ENCODE data around the gene NAA15.
A peak's percentile ranks its signal among the peaks of the same experiment; 100 is the strongest.

NAA15 gene

DNA sequence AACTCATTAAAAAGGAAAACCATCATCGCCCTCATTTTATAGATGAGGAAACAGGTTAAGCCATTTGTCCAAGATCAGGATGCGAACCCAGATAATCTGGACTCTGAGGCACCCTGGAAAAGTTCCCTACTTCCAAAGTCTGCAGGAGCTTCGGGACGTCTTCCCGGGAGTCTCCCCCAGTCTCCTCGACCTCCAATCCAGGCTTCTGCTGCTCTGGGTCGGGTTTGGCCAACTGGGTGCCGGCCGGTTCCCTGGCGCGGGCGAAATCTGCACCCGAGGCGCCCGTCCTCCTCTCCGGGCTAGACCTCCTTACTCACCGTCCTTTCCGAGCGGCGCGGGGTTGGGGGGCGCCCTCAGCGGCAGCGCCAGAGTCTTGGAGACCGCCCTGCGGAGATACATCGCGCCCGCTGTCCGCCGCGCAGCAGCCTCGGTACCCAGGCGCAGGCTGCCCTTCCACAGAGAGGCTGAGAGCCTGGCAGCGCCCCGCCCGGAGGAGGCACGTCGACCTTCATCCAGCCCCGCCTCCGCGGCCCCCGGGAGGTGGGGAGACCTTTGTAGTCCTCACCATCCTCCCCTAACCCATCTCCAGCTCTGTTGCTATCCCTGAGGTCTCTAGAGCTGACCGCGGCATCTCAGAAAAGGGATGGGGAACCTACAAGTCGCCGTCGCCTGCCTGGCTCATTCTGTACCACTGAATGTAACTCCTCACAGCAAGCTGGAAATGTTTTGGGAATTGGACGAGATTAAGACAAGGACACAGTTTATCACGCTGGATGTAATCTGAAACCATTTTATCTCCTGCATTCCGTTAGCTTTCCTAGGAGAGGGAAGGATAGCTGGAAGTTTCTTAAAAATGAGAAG lies 21.3 kb upstream of the NAA15 start, which contains the start of gene MGARP:
Gene MGARP (minus strand): TSS at position 466 of the 861 bp plus-strand sequence. CDS start 67 bp downstream, at position 399.
- peaks cover 18% of the 10 kb centered on the region for H3K4me1 Mint-ChIP-seq
- H3K9me3 Mint-ChIP-seq = no peaks in the 10 kb centered on the region
- no peaks in the 10 kb centered on the region for H3K36me3 Mint-ChIP-seq
- ATAC-seq = peak; percentile 86
- no peak within 1 kb of the TSS for H3K27ac Mint-ChIP-seq
- H3K4me3 Mint-ChIP-seq = peak within 1 kb of the TSS; percentile 74
- DNase-seq (ENCODE audit: low spot score in 2 of 2) = peak in 1 of 2 donors; percentile 8

DNA sequence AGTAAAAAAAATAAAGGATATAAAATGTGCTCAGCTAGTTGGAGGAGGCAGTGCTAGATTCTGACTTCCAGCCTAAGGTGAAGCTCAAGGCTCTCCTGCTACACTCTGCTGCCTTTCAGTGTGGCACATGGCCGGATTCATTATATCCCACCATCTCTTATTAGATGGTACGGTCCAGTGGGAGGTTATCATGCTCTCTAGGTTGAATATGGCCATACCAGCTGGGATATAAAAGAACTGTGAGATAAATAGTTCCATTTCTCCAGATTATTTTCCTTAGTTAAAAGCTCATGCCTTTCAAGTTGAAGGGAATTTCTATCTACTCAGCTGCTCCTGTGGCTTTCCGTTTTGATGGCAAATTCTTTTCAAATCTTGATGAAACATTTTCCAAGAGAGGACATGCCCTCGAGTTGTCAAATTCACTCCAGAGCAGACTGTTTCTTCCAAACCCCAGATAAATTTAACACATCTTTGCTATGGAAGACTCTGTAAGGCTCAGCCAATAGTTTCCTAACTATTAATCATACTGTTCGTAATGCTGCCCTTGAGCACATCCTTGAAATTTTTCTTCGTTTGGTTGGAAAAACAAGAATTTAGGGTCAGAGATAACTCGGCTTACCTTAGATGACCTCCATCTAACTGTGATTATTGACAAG lies 19.1 kb upstream of the NAA15 start:
- Mint-ChIP-seq H3K4me1 (peaks cover 18% of the 10 kb centered on the region), H3K4me3 (no peak overlapping the region), H3K9me3 (no peaks in the 10 kb centered on the region), H3K27ac (no peak overlapping the region), H3K36me3 (no peaks in the 10 kb centered on the region)
- ATAC-seq (no peak), DNase-seq (ENCODE audit: low spot score in 2 of 2) (no peak)

DNA sequence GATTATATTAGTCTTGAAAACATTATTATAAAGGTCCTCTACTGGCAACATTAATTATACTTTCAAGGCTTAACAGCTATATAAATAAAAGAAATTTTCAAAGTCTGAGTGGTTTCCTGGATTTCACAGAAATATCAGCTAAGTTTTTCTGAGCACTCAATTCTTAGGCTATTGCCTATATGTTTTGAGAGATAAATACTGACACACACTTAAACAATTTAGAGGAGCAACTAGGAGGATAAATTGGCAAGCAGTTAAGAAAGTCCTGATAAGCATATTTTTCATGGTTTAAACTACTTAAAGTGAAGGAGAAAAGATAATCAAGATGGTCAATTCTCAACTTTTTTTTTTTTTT lies 18.6 kb upstream of the NAA15 start:
- no peaks in the 10 kb centered on the region for H3K9me3 Mint-ChIP-seq
- DNase-seq (ENCODE audit: low spot score in 2 of 2) (no peak), ATAC-seq (no peak)
- H3K4me1 Mint-ChIP-seq = peaks cover 18% of the 10 kb centered on the region
- no peak overlapping the region for H3K27ac Mint-ChIP-seq
- H3K36me3 Mint-ChIP-seq = peaks cover 4% of the 10 kb centered on the region
- H3K4me3 Mint-ChIP-seq = no peak overlapping the region

DNA sequence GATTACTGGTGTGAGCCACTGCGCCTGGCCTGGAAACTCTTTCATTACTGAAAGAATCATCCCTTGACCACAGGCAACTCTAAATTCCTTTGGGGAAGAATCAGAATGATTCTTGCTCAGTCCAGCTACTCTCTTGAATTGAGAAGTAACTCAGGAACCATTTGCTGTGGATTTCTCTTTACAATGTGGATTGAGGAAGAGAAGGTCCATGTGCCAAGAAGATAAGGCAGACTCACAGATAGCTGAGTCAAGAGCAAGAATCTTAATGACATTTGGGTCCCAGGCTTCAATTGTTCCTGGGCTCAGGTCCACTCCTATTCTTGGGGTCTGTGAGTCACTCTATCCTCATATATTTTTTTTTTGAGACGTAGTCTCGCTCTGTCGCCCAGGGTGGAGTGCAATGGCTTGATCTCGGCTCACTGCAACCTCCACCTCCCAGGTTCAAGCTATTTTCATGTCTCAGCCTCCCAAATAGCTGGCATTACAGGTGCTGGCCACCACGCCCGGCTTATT lies 15.1 kb upstream of the NAA15 start:
- Mint-ChIP-seq H3K9me3 (no peaks in the 10 kb centered on the region), H3K27ac (no peak overlapping the region), H3K4me3 (no peak overlapping the region), H3K36me3 (peaks cover 40% of the 10 kb centered on the region), H3K4me1 (no peaks in the 10 kb centered on the region)
- no peak for ATAC-seq
- DNase-seq (ENCODE audit: low spot score in 2 of 2) = no peak

DNA sequence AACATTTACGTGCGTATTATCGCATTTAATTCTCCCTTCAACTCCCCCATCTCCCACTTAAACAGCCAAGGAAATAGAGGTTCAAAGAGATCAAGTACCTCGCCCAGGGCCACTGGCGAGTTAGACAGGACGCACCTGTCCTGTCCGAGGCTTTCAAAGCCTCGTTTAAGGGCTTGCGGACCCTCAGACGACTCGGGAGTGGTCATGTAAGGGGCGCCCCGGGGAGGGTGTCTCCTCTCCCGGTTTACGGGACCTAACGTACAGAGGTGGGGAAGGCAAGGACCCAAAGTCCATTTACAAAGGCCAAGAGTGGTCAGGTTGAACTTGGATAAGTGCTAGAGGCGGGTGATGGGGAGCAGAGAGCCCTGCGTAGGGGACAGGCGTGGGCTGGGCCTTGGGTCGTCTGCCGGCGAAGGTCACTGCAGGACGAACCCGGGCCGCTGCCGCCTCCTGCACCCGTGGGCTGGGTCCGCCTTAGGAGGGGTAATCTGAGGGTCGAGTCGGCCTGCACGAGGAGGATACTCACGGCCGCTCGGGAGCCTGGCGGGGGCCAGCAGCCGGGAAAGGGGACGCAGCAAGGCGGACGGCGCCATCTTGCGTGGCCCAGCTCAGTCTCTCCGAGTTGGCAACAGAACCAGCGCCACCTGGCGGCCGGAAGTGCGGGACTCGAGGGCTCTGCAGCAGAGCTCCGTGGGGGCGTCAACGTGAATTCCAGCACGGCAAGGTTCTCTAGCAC lies 5.9 kb upstream of the NAA15 start:
- peaks cover 56% of the 10 kb centered on the region for H3K36me3 Mint-ChIP-seq
- H3K4me3 Mint-ChIP-seq = peak overlapping the region; percentile 96
- ATAC-seq (peak; percentile 96), DNase-seq (ENCODE audit: low spot score in 2 of 2) (peak; percentile 98 to 100)
- no peaks in the 10 kb centered on the region for H3K9me3 Mint-ChIP-seq
- peak overlapping the region; percentile 98 for H3K27ac Mint-ChIP-seq
- peaks cover 28% of the 10 kb centered on the region for H3K4me1 Mint-ChIP-seq

DNA sequence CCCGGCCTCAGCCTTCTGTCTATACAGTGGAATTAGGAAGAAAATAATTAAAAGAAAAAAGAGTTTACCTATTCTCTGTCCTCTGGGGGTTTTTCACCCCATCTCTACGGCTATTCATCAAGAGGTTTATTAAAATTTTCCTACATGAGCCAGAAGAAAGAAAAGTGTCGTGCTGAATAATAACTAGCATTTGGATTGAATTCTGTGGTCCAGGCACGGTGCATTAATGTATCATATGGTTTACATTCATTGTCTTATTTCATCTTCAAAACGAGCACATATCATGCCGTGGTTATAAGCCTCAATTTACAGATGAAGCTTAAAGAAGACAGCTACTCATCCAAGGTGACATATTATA lies 5.4 kb upstream of the NAA15 start:
- peak overlapping the region; percentile 96 for H3K4me3 Mint-ChIP-seq
- H3K4me1 Mint-ChIP-seq = peaks cover 34% of the 10 kb centered on the region
- peak overlapping the region; percentile 98 for H3K27ac Mint-ChIP-seq
- peaks cover 50% of the 10 kb centered on the region for H3K36me3 Mint-ChIP-seq
- DNase-seq (ENCODE audit: low spot score in 2 of 2) (no peak), ATAC-seq (peak; percentile 39)
- no peaks in the 10 kb centered on the region for H3K9me3 Mint-ChIP-seq

DNA sequence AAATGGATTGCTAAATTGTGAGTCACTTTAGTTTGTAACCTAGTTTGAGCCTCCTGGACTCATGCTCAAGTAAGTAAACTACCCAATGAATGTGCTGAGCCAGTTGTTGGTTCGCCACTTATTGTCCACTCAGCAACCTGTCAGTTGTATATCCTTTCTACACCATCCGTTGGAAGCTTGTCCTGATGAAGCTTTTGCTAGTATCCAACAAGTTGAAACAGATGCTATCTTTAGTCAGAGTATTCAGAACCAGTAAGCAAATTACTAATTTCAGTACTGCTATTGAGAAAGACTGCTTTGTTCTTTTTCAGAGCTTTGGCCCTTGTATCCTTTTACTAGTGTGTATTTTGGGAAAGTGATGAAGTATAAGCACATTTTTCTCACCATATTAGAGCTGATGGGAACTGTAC lies 4.3 kb upstream of the NAA15 start:
- no peak for ATAC-seq
- no peak for DNase-seq (ENCODE audit: low spot score in 2 of 2)
- H3K9me3 Mint-ChIP-seq = no peaks in the 10 kb centered on the region
- no peak overlapping the region for H3K4me3 Mint-ChIP-seq
- peaks cover 40% of the 10 kb centered on the region for H3K4me1 Mint-ChIP-seq
- H3K36me3 Mint-ChIP-seq = peaks cover 49% of the 10 kb centered on the region
- H3K27ac Mint-ChIP-seq = no peak overlapping the region

DNA sequence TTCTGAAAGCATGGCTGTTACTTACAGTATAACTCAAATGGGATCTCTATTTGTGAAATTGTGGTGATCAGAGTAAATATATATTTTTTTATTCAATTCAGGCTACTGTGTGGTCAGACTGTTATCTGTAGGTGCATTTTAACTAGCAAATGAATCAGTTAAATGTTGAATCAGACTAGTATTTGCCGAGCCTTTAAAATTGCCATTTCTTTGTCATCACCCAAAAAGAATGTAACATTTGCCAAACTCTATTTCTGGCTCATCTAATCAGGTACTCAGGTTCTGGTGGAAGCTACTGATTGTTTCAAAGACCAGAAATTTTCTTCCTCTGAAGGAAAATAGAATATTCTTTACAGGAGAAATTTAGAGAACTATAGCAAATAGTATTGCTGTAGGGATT lies 1.8 kb upstream of the NAA15 start:
- peaks cover 40% of the 10 kb centered on the region for H3K4me1 Mint-ChIP-seq
- DNase-seq (ENCODE audit: low spot score in 2 of 2) = no peak
- H3K4me3 Mint-ChIP-seq = peak overlapping the region; percentile 100
- H3K9me3 Mint-ChIP-seq = no peaks in the 10 kb centered on the region
- H3K36me3 Mint-ChIP-seq = peaks cover 49% of the 10 kb centered on the region
- ATAC-seq = no peak
- H3K27ac Mint-ChIP-seq = no peak overlapping the region

DNA sequence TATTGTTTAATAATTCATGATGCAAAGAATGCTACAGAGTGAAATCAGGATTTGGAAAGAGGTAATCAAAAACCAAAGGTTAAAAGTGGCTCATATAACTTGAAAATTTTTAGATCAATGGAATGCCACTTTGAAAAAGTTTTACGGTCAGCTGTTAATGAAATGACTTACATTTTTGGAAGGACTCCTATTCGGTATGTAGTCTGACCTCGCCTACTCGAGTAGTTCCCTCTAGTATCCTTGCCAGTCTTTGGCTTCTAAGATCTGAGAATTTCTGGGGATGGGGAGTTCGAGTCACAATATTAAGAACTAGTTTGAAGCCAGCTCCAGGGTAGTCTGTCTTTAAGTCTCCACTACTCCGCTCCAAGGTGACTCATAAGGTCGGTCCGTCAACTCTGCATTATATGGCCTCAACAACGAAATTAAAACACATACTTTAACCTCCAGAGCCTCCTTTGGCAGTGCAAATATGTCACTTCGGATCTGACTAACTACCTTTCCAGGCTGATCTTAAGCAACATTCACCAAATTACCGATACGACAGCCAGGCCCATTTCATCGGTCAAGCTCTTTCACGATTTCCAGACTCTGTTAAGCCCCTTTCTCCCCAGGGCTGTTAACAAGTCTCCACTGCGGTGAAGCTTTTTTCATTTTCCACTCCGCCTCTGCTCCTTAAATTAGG lies 733 bp upstream of the NAA15 start:
- DNase-seq (ENCODE audit: low spot score in 2 of 2) (peak in 1 of 2 donors; percentile 7), ATAC-seq (peak; percentile 55)
- peak overlapping the region; percentile 100 for H3K27ac Mint-ChIP-seq
- peaks cover 49% of the 10 kb centered on the region for H3K36me3 Mint-ChIP-seq
- no peaks in the 10 kb centered on the region for H3K9me3 Mint-ChIP-seq
- H3K4me3 Mint-ChIP-seq = peak overlapping the region; percentile 100
- peaks cover 41% of the 10 kb centered on the region for H3K4me1 Mint-ChIP-seq

DNA sequence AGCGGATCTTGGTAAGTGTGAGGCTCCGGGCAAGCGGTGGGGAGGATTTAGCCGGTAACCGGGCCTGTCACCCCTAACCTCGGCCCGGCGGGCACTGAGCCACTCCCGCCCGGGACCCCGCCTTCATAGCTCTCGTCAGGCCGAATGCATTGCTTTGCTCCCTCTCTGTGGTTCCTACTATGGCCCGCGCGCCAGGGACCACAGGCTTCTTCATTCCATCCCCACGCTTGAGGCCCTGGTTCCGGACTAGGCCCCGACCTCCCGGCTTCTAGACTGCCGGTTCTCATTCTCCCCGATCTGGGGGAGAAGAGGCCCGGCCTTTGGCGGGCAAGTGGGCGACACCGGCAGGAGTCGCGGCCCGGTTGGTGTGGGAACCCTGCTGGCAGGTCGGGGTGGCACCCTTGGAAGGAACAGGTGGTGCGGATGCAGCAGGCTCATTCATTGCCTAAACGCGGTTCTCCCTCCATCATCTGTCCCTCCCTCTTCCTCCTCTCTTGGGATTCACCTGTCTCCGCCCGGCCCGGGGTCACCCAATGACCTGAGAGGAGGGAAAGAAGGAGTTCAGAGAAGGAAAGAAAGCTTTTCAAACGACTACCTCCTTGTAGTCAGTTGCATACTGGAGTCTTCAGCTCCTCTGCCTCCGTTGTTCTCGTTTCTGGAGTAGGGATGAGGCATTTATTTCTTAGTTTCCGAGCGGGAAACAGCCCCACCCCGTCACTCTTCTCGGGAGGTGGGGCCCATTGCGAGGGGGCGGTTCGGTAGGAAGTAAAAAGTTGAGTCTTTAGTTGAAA lies 711 bp downstream of the NAA15 start, which contains the start of gene NDUFC1:
Gene NDUFC1 (minus strand): TSS at position 657 of the 791 bp plus-strand sequence. CDS start 6,679 bp downstream, outside the sequence.
- peaks cover 60% of the 10 kb centered on the region for H3K36me3 Mint-ChIP-seq
- H3K4me3 Mint-ChIP-seq = peak within 1 kb of the TSS; percentile 100
- DNase-seq (ENCODE audit: low spot score in 2 of 2) (peak; percentile 49 to 85), ATAC-seq (peak; percentile 60)
- H3K4me1 Mint-ChIP-seq = peaks cover 43% of the 10 kb centered on the region
- peak within 1 kb of the TSS; percentile 100 for H3K27ac Mint-ChIP-seq
- no peaks in the 10 kb centered on the region for H3K9me3 Mint-ChIP-seq

DNA sequence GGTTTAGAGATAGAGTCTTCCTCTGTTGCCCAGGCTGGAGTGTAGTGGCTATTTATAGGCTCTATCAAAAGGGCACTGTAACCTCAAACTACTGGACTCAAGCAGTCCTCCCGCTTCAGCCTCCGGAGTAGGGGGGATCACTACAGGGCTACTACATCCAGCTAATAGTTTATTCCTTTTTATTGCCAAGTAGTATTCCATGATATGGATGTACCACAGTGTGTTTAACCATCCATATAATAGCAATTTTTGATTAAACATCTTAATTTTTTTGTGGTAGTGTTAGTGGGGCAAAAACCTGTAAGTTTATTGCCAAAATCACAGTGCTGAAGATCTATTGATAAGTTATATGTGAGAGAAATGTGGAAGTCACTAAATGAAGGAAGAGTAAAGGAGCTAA lies 3.6 kb downstream of the NAA15 start:
- peaks cover 39% of the 10 kb centered on the region for H3K4me1 Mint-ChIP-seq
- no peaks in the 10 kb centered on the region for H3K9me3 Mint-ChIP-seq
- peak overlapping the region; percentile 81 for H3K27ac Mint-ChIP-seq
- no peak overlapping the region for H3K4me3 Mint-ChIP-seq
- ATAC-seq (no peak), DNase-seq (ENCODE audit: low spot score in 2 of 2) (no peak)
- peaks cover 88% of the 10 kb centered on the region for H3K36me3 Mint-ChIP-seq

DNA sequence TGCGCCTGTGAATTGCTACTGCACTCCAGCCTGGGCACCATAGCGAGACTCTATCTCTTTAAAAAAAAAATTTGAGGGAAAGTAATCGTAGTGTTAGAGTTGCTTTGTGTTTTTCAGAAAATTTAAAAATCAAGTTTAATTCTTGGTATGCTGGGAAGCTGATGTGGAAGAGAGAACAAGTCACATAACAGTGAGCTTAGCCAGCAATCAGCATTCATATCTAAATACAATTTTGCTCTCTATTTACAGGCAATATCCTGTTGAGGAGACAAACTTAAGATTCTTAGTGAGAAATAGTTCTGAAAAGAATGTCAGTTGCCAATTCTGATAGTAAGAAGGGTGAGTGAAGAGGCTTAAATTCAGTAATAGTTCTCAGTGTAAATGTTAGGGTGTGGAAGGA lies 10.6 kb downstream of the NAA15 start:
- H3K36me3 Mint-ChIP-seq = peaks cover 32% of the 10 kb centered on the region
- H3K4me3 Mint-ChIP-seq = no peak overlapping the region
- no peak for ATAC-seq
- H3K9me3 Mint-ChIP-seq = no peaks in the 10 kb centered on the region
- DNase-seq (ENCODE audit: low spot score in 2 of 2) = no peak
- peaks cover 45% of the 10 kb centered on the region for H3K4me1 Mint-ChIP-seq
- H3K27ac Mint-ChIP-seq = no peak overlapping the region

DNA sequence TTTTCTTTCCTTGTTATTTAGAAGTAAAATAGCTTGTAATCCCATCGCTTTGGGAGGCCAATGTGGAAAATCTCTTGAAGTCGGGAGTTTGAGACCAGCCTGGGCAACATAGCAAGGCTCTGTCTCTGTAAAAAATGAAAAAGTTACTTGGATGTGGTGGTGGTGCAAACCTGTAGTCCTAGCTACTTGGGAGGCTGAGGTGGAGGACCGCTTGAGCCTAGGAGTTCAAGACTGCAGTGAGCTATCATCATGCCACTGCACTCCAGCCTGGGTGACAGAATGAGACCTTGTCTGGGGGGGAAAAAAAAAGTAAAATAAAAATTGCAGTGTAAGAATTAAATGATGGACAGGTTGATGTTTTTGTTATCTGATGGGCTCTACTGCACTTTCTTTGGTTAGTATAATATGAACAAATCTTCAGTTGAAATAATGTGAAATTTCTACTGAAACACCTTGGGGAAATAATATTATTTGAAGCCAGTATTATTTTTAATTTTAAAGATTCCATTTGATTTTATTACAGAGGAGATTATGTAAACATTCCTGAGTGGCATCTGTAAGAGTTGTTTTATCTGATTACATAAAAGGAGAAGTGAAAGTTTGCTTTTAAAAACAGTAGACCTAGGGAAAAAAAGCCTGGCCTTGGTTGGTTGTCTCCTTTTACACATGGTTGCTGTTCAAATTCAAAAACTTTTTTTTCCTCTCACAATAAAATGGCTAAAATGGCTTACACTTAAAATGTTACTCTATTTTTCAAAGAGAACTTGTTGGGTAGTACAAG lies 11.4 kb downstream of the NAA15 start:
- no peak overlapping the region for H3K4me3 Mint-ChIP-seq

More for the DNA sequence above, 11.4 kb downstream of the NAA15 start:
- H3K4me1 Mint-ChIP-seq = peaks cover 45% of the 10 kb centered on the region
- H3K36me3 Mint-ChIP-seq = peaks cover 24% of the 10 kb centered on the region
- H3K9me3 Mint-ChIP-seq = no peaks in the 10 kb centered on the region
- no peak for DNase-seq (ENCODE audit: low spot score in 2 of 2)
- H3K27ac Mint-ChIP-seq = peak overlapping the region; percentile 29
- ATAC-seq = no peak
